H1 (cell line): ENCODE results near the gene SYT14.

Experiments
- CHD7 ChIP-seq: fragments of 300-600 bp; sonication (generic); IDR thresholded peaks from 2 replicates; pipeline ENCODE4 v1.7.1; 2012; ENCODE audit warnings: low read length, moderate library complexity, mild to moderate bottlenecking, inconsistent platforms; ENCODE audit not compliant: insufficient replicate concordance
- CTCF ChIP-seq, 3 experiments: IDR thresholded peaks; 1 replicate in 2 of 3; 2 replicates in 1 of 3; pipeline versions ENCODE4 v1.5.1 to v1.6.1; 2011; ENCODE audit warnings: low read length in 3 of 3, mild to moderate bottlenecking in 3 of 3, inconsistent platforms in 2 of 3, low read depth in 1 of 3, moderate library complexity in 1 of 3; ENCODE audit not compliant: insufficient read depth in 1 of 3; ENCODE audit errors: control extremely low read depth in 1 of 3
- POLR2AphosphoS5 ChIP-seq: IDR thresholded peaks from 2 replicates; pipeline ENCODE4 v1.6.1; 2011; ENCODE audit warnings: low read depth, low read length
- POU5F1 ChIP-seq: IDR thresholded peaks from 2 replicates; pipeline ENCODE4 v1.6.1; 2011; ENCODE audit warnings: low read depth, mild to moderate bottlenecking, low read length, moderate library complexity
- SIN3A ChIP-seq, 2 experiments: IDR thresholded peaks in 1 of 2; conservative IDR thresholded peaks in 1 of 2; 2 replicates each; pipeline ENCODE4 v1.6.1; 2011 to 2012; ENCODE audit warnings: low read length in 2 of 2, improper control_type of control experiment in 1 of 2, low read depth in 1 of 2, mild to moderate bottlenecking in 1 of 2
- TAF1 ChIP-seq: IDR thresholded peaks from 2 replicates; pipeline ENCODE4 v1.6.1; 2011; ENCODE audit warnings: mild to moderate bottlenecking, low read depth, low read length
- TEAD4 ChIP-seq: IDR thresholded peaks from 2 replicates; pipeline ENCODE4 v1.6.1; 2012; ENCODE audit warnings: low read depth, low read length, inconsistent platforms, mixed read lengths

- TF ChIP-seq CTCF (IDR thresholded peaks at IDR 0.05; ENCODE audit: control extremely low read depth in 1 of 3, insufficient read depth in 1 of 3, low read depth in 1 of 3, low read length in 3 of 3), result no peak
- TF ChIP-seq TAF1, result no peak
- TF ChIP-seq CHD7, result no peak
- no peak for TF ChIP-seq TEAD4
- no peak for TF ChIP-seq SIN3A (conservative IDR thresholded peaks at IDR 0.05 in 1 of 2, IDR thresholded peaks at IDR 0.05 in 1 of 2; ENCODE audit: low read depth in 1 of 2, low read length in 2 of 2)
- no peak for TF ChIP-seq POLR2AphosphoS5
- no peak for TF ChIP-seq POU5F1
These were observed 280.0 kb downstream of the SYT14 start for GRCh38 chr1:210218047-210218446.
